ENCODE results near the gene SLIT3.

The SLIT3 gene

GRCh38 chr5:168736281-168736831 lies 564.6 kb downstream of the SLIT3 start:
- peak; percentile 16 for DNase-seq (ENCODE audit: low spot score)

DNA sequence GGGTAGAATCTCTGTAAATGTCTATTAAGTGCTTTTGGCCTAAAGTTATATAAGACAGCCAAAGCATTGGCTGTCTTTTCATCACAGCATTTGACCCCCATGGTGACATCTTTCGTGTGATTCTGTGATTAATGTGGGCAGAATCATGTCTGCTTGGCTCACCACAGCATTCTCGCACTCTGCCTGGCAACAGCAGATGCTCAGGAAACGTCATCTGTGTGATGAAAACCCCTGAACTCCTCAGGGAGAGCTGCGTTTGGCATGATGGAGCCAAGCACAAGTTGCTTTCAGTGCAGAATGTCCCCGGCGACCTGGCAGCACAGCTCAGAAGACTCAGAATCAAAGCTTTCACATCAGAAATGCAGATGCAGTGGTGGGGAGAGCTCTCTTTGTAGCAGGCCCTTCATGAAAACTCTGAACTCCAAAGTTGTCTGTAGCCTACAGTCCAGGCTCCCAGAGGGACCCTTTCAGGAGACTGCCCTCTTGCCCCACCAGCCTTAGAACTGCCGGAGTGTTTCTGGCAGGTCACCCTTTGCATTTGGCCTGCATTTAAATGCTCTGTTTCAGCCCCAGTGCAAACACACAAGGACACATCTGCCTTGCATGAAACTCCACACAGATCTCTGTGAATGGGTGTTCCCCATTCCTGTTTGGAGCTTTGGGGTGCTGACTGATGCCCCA lies 566.2 kb downstream of the SLIT3 start:
- DNase-seq (ENCODE audit: low spot score), result peak; percentile 36

GRCh38 chr5:168734119-168734518 lies 566.8 kb downstream of the SLIT3 start:
- DNase-seq (ENCODE audit: low spot score), result peak; percentile 11

DNA sequence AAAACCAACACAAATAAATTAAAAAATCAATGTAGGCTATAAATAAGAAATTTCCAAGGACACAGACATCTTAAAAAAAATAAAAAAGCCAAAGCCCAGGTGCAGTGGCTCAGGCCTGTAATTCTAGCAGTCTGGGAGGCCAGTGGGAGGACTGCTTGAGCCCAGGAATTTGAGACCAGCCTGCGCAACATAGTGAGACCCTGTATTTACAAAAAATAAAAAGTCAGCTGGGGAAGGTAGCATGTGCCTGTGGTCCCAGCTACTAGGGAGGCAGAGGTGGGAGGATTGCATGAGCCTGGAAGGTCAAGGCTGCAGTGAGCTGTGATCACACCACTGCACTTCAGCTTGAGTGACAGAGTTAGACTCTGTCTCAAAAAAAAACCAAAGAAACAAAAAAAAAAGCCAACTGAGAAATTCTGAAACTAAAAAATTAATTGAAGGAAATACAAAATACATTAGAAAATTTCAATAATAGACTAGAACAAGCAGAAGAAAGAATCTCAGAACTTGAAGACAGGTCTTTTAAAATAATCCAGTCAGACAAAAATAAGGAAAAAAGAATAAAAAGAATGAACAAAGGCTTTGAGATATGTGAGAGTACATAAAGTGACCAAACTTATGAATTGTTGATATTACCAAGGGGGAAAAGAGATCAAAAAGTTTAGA lies 572.3 kb downstream of the SLIT3 start:
- peak; percentile 4 for DNase-seq (ENCODE audit: low spot score)

DNA sequence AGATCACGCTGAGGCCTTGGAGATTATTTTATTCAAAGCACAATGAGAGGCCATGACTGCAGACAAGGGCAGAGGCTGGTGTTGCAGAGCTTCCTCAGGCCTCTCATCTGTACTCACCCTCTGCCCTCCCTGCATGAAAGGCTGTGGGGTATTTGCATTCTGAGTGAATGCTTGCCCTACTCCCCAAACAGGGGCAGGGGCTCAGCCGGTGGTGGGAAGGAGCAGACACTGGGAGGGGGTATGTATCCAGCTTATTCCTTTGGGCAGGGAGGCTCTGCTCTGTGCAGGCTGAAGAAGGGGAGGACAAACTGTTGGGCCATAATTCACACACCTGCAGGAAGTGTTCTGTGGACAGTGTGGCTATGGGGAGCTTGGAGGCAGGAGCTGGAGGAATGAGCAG lies 573.4 kb downstream of the SLIT3 start:
- DNase-seq (ENCODE audit: low spot score), result peak; percentile 34

DNA sequence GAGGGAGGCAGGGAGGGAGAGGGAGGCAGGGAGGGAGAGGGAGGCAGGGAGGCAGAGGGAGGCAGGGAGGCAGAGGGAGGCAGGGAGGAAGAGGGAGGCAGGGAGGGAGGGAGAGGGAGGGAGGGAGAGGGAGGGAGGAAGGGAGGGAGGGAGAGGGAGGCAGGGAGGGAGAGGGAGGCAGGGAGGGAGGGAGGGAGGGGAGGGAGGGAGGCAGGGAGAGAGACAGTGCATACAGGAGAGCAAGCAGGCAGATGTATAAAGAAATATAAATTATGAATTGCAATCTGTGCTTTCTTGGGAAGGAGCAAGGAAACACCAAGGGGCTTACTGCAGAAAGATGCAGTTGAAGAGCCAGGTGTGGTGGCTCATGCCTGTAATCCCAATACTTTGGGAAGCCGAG lies 574.6 kb downstream of the SLIT3 start:
- peak; percentile 5 for DNase-seq (ENCODE audit: low spot score)

- peak; percentile 24 for DNase-seq (ENCODE audit: low spot score)
Measured at GRCh38 chr5:168724227-168724626, 576.7 kb downstream of the SLIT3 start.

GRCh38 chr5:168723037-168723436 lies 577.9 kb downstream of the SLIT3 start:
- DNase-seq (ENCODE audit: low spot score), result no peak

DNA sequence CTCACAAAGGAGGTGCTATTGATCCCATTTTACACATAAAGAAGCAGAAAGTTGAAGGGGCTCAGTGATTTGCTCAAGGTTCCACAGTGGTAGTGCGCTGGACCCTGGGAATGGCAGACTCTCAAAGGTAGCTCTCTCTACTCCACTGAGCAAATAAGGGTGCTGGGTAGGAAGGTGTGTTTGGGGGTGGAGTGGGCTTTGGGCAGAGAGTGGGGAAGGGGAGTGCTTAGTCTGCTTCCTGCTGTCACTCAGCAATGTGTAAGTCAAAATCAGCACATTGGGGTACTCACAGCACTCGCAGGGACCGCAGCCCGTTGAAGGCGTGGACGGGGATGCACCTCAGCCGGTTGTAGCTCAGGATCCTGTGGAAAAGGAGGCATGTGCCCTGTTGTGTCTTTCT lies 579.0 kb downstream of the SLIT3 start:
- DNase-seq (ENCODE audit: low spot score), result peak; percentile 22

- peak; percentile 29 for DNase-seq (ENCODE audit: low spot score)
Measured at GRCh38 chr5:168721002-168721753, 579.8 kb downstream of the SLIT3 start.

DNA sequence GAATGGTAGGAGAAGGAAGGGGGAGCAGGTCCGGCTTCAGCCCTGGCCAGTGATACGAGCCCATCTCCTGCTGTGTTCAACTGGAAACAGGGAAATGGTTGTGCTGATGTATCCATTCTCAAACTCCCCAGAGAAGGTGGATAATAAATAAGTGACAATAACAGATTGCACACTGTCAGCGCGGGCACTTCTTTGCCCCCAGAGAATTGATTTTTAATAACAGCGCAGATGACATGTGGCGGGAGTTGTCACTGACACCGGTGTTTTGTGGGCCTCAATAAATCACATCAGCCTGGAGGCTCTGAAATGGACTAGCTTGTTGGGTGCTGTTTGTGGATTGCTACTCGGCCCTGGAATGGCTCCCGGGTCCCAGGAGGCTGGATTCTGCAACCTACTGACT lies 580.4 kb downstream of the SLIT3 start:
- peak; percentile 27 for DNase-seq (ENCODE audit: low spot score)

DNA sequence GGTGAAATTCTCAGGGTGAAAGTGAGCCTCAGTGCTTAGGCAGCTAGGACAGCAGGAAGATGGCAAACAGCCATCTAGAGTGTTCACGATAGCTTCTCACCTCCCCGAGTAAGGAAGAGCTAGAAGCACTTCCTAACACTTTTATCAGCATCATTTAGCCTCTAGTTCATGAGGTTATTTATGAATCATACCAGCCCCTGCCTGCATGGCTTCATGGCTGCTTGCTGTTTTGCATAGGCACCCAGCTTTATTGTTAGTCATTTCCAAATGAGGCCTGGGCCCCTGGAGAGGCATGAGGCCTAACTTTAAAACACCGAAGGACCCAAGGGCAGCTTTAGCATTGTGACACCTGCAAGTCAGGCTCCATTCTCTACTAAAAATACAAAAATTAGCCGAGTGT lies 586.9 kb downstream of the SLIT3 start:
- DNase-seq (ENCODE audit: low spot score), result peak; percentile 10

- DNase-seq (ENCODE audit: low spot score), result peak; percentile 27
Measured at GRCh38 chr5:168713051-168713450, 587.9 kb downstream of the SLIT3 start.

GRCh38 chr5:168712280-168712924 lies 588.5 kb downstream of the SLIT3 start:
- peak; percentile 19 for DNase-seq (ENCODE audit: low spot score)

DNA sequence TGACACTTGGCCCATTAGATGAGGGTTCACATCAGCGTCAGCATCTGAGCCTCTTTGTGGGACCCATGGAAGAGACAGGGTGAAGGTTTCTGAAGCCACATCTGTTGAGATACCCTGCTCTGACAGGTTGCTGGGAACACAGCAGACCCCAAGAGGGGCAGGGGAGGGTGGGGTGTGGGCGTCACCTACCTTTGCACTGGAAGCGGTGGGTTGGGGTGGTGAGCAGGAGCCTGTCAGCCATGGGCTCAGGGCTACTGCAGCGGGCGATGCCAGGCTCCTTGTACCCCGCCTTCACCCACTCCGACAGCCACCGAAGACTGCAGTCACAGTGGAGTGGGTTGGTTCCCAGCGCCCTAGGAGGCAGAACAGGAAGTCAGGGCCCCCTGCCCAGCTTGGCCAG lies 590.2 kb downstream of the SLIT3 start:
- DNase-seq (ENCODE audit: low spot score), result peak; percentile 11

DNA sequence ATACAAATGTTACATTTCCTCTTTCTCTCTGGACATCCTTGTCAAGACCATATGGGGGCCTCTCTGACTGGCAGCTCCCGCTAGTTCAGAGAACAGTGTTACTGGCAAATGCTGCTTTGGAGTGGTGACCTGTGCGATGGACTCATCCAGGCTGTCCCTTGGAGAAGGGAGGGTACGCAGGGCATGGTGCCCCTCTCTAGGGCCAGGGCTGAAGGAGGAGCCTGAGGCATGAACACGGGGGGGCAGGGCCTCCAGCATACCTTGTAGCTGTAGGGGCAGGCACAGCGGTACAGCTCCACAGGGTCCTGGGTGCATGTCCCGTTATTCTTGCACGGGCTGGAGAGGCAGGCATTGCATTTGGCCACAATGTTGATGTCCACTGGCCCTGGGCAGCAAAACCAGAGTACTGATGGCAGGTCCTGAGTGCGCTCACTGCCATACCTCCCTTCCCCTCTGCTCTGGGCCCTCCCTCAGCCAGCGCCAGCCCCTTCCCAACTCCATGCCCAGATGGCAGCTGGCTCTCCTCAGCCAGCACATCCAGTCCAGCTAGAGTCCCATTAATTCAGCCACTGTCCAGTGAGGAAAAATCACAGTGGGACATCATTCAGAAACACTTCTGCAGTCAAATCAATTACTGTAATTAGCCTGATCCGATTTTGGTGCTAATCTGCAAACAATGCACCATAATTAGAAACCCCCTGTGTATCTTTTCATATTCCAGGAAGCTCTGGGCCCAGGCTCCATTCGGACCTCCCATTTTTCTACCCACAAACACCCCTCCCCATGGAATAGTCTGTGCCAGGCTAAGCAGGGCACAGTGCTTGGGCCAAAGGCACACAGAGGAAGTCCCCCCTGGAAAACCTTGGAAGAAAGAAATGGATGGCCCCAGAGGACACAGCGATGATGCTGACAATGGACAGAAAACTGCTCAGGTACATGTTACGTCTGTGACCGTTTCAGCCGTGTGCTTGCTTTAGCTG lies 592.9 kb downstream of the SLIT3 start:
- DNase-seq (ENCODE audit: low spot score), result peak; percentile 22

DNA sequence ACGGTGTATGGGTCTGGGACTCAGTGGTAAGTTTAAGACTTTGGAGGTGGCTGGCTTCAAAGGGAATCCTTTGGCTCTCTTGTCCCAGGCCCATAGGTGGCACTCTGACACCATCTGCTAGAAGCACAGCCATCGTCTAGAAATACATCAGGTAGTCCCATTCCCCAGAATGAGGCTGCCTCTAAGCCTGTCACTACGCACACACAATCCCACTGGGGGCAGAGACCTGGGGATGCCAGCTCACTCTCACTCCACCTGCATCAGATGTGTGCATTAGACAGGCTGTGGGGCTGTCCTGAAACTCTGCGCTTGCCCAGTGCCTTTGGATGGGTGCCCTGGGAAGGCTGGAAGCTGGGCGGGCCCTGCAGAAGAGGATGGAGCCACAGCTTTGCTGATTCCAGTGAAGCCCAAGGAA lies 594.3 kb downstream of the SLIT3 start:
- peak; percentile 68 for DNase-seq (ENCODE audit: low spot score)

DNA sequence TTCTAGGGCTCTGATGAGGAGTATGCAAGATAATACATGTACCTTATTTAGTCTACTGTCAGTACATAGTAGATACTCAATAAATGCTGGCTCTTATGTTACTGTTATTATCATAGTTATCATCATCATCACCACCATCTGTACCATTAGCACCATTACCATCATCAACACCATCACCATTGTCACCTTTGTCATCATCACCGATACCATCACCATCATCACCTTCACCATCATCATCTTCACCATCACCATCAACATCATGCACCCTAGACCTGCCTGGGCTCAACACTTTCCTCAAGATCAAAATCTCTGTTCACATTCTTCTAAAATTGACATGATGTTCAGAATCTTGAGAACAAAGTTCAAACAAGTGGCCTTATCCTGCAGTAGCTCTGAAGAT lies 595.6 kb downstream of the SLIT3 start:
- no peak for DNase-seq (ENCODE audit: low spot score)

- DNase-seq (ENCODE audit: low spot score), result no peak
Measured at GRCh38 chr5:168702511-168702910, 598.4 kb downstream of the SLIT3 start.

DNA sequence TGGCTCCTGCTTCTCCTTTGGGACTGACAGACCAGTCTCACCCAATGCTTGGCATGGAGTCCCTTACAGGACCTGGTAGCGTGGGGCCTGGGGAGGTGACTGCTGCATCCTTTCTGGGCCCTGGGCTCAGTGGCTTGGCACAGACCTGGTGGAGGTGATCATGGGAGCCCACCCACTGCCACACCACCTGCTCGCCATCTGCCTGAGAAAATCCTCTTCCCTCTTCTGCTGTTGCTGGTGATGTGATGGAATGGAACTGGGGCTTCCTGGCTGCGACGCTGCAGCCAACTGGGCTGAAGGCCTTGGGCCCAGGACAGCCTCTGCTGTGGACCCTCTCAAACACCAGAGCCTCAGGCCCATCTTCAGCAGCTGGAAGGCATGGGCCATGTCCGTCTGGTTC lies 599.3 kb downstream of the SLIT3 start:
- no peak for DNase-seq (ENCODE audit: low spot score)

DNA sequence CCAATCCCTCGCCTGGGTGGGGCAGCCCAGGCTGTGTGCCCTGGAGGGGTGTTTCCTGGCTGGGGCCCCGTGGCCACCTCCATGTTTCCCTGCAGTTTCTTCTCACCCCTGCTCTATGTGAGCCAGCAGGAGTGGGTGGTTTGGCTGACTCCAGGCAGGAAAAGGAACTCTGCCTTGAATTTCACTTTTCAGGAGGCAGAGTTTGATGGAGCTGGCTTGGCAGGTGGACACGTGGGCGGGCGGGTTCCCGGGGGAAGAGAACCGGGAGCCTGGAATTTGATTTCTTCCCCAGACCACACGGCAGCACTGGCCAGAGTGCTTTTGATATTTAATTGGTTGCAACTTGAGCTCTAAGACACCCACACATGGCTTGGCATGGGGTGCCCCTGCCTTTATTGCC lies 601.9 kb downstream of the SLIT3 start:
- DNase-seq (ENCODE audit: low spot score), result no peak
